Tibial artery (tissue), 4 donors: Measurements from ENCODE around the gene FMO2.

ENCODE experiments used
- DNase-seq, 2 donors: peaks; one replicate each; pipeline ENCODE4 v3.0.0-alpha.2; 2019
- H3K27ac ChIP-seq, 2 donors: fragments of 200-600 bp; sonication (generic) in 1 of 2; 1 replicate in 1 of 2; 2 replicates in 1 of 2; pipeline ENCODE4 v1.5.1; 2018 to 2019; ENCODE audit warnings: mild to moderate bottlenecking in 1 of 2
- H3K27me3 ChIP-seq, 2 donors: fragments of 200-600 bp; sonication (generic) in 1 of 2; one replicate each; pipeline versions ENCODE4 v1.5.1 to v1.6.0; 2016 to 2019
- H3K36me3 ChIP-seq, 3 donors: fragments of 200-600 bp; sonication (generic) in 2 of 3; one replicate each; pipeline ENCODE4 v1.5.1; 2016 to 2019; ENCODE audit warnings: mild to moderate bottlenecking in 2 of 3
- H3K4me1 ChIP-seq, 4 donors: fragments of 200-600 bp; sonication (generic) in 2 of 4; 1 replicate in 3 of 4; 2 replicates in 1 of 4; pipeline ENCODE4 v1.5.1; 2016 to 2019
- H3K4me3 ChIP-seq, 2 donors: fragments of 200-600 bp; sonication (generic) in 1 of 2; 1 replicate in 1 of 2; 2 replicates in 1 of 2; pipeline ENCODE4 v1.5.1; 2018 to 2019; ENCODE audit warnings: mild to moderate bottlenecking in 2 of 2
- H3K9me3 ChIP-seq, 3 donors: fragments of 200-600 bp; sonication (generic) in 1 of 3; one replicate each; pipeline ENCODE4 v1.5.1; 2016 to 2019
- intact Hi-C: fragments of 100-400 bp; cut with DNase I; formaldehyde crosslinking; loops from one replicate; pipeline ENCODE4 v1.15.0; 2023; ENCODE audit warnings: low total_unique reads
- TF ChIP-seq, protein P1 (sequence below), 2 experiments: fragments of 200-600 bp in 1 of 2; fragments of 450-650 bp in 1 of 2; IDR thresholded peaks; one replicate each; pipeline ENCODE4 v1.5.1; 2017 to 2019; ENCODE audit warnings: antibody characterized with exemption in 2 of 2, mild to moderate bottlenecking in 1 of 2, moderate library complexity in 1 of 2

The FMO2 gene

DNA sequence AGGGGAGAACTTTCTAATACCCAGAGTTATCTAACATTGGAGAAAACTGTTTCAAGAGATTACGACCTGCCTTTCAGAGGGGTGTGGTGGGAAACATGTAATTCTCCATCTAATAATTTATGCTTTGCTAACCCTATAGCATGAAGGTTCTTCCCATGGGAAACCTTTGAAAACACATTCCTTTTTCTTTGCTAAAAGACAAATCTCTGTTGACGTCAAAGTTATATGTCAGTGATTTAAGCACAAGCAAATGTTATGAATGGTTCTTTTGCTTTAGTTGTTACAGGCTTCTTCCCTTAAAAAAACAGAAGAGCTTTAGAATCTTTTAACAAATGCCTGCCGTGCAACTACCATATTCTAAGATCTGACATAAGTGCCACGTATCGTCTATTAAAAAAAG is 19.2 kb downstream of the FMO2 start:
- peaks cover 44 to 65% (median 57%) of the 10 kb centered on the region in 3 donors for H3K36me3 ChIP-seq
- H3K9me3 ChIP-seq: no peaks in the 10 kb centered on the region
- H3K27me3 ChIP-seq: no peaks in the 10 kb centered on the region
- TF ChIP-seq, protein P1, sequence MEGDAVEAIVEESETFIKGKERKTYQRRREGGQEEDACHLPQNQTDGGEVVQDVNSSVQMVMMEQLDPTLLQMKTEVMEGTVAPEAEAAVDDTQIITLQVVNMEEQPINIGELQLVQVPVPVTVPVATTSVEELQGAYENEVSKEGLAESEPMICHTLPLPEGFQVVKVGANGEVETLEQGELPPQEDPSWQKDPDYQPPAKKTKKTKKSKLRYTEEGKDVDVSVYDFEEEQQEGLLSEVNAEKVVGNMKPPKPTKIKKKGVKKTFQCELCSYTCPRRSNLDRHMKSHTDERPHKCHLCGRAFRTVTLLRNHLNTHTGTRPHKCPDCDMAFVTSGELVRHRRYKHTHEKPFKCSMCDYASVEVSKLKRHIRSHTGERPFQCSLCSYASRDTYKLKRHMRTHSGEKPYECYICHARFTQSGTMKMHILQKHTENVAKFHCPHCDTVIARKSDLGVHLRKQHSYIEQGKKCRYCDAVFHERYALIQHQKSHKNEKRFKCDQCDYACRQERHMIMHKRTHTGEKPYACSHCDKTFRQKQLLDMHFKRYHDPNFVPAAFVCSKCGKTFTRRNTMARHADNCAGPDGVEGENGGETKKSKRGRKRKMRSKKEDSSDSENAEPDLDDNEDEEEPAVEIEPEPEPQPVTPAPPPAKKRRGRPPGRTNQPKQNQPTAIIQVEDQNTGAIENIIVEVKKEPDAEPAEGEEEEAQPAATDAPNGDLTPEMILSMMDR (IDR thresholded peaks at IDR 0.05): no peak
- no peak for DNase-seq
- intact Hi-C loops: loop anchor here (2.0 kb wide), 1 partner anchor 43 kb away; no protein-coding TSS in a partner anchor
- no peak overlapping the region for H3K27ac ChIP-seq
- H3K4me1 ChIP-seq: peaks cover 0 to 6% (median 0%) of the 10 kb centered on the region in 4 donors
- H3K4me3 ChIP-seq: no peak overlapping the region

DNA sequence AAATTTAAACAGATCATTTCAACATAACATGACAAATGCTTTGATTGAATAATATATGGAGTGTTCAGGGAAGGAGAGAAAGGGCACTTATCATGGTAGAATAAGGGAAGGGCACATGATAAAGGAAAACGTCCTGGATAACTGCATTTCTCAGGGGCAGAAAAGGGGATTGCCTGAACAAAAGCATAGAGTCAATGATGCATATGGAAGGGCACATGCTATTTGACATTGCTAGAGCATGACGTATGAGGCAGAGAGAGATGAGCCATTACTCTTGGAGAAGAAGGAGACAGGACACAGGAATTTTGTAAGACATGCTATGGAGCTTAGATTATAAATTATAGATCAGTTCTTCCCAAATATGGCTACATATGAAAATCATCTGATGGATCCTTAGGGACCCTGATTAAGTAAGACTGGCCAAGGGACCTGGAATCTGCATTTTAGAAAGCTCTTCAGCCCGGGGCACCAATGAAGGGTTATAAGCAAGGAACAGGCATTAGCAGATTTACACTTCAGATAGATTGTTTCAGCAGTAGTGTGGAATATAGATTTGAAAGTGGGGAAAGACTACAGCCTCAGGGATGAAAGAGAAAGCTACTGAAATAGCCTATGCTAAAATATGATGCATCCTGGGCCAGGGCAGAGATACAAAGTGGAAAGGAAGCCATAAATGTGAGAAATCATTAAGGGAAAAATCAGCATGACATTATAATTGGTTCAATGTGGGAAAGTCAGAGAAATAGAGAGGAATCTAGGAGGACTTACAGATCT is 21.3 kb downstream of the FMO2 start:
- Histone ChIP-seq H3K9me3 (no peaks in the 10 kb centered on the region), H3K27me3 (no peaks in the 10 kb centered on the region), H3K36me3 (peaks cover 31 to 44% (median 37%) of the 10 kb centered on the region in 3 donors), H3K4me3 (no peak overlapping the region), H3K27ac (no peak overlapping the region), H3K4me1 (peaks cover 0 to 10% (median 4%) of the 10 kb centered on the region in 4 donors)
- TF ChIP-seq, protein P1 (IDR thresholded peaks at IDR 0.05): no peak
- intact Hi-C loops: no loop called here
- no peak for DNase-seq

DNA sequence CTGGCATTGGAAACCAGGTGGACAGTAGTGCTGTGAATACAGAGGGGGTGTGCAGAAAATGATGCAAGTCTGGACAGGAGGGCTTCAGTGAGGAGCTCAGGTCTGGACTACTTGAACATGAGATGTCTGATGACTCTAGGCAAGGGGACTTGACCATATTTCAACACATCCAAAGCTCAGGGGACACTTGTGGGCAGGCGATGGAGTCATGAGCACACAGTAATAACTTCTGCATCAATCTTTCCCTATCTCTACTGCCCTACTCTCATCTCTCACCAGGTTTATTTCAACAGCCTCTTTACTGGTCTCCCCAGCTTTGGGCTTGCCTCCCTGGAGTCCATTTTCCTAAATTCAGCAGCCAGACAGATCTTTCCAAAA is 21.9 kb downstream of the FMO2 start:
- Histone ChIP-seq H3K27ac (no peak overlapping the region), H3K4me1 (peaks cover 0 to 10% (median 4%) of the 10 kb centered on the region in 4 donors), H3K27me3 (no peaks in the 10 kb centered on the region), H3K4me3 (no peak overlapping the region), H3K36me3 (peaks cover 26 to 38% (median 32%) of the 10 kb centered on the region in 3 donors), H3K9me3 (no peaks in the 10 kb centered on the region)
- DNase-seq: peak; percentile 76 to 79
- intact Hi-C loops: no loop called here
- TF ChIP-seq, protein P1 (IDR thresholded peaks at IDR 0.05): no peak

DNA sequence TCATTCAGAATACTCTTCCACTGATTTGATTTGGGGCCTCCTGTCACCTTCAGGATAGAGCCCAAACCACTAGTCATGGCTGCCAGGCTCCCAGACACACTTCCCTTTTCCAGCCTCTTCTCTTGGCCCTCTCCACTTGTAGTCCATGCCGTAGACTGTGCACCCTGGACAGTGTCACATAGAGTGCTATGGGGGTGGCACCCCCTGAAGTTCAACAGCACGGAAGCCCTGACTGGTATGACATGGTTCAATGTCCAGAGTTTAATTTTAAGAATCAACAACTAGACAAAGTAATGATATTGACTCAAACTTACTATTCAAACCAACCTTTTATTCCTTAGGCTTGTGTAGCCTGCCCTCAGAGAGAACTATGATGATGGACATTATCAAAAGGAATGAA is 22.3 kb downstream of the FMO2 start:
- Histone ChIP-seq H3K36me3 (peaks cover 26 to 35% (median 31%) of the 10 kb centered on the region in 3 donors), H3K27me3 (no peaks in the 10 kb centered on the region)

DNA sequence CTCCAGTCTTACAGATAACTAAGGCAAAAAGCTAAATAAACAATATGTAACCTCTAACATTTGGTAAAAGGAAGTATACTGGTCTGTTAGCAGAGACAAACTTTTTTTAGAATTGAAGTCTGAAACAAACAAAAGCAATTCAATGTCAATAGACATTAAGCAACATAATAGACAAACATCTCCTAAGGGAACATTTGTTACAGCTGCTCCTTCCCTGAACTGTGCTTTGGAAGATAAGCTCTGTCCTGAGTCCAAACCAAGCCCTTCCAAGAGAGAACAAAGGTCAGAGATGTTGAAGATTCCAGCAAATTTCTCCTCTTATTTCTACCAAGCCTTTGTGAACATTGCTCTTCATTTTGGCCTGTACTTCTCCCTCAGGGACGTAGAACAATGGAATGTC is 25.3 kb downstream of the FMO2 start:
- Histone ChIP-seq H3K4me3 (no peak overlapping the region), H3K27ac (peak overlapping the region in 1 of 2 donors; percentile 16), H3K4me1 (peaks cover 0 to 17% (median 4%) of the 10 kb centered on the region in 4 donors), H3K9me3 (no peaks in the 10 kb centered on the region), H3K36me3 (peaks cover 15 to 18% (median 15%) of the 10 kb centered on the region in 3 donors), H3K27me3 (no peaks in the 10 kb centered on the region)
- no peak for DNase-seq
- intact Hi-C loops: loop anchor here (10.0 kb wide), 1 partner anchor 66 kb away; no protein-coding TSS in a partner anchor
- TF ChIP-seq, protein P1 (IDR thresholded peaks at IDR 0.05): no peak

More for the DNA sequence above, 22.3 kb downstream of the FMO2 start:
- intact Hi-C loops: no loop called here
- no peaks in the 10 kb centered on the region for H3K9me3 ChIP-seq
- H3K4me3 ChIP-seq: no peak overlapping the region
- no peak overlapping the region for H3K27ac ChIP-seq
- H3K4me1 ChIP-seq: peaks cover 0 to 10% (median 4%) of the 10 kb centered on the region in 4 donors
- no peak for DNase-seq
- TF ChIP-seq, protein P1 (IDR thresholded peaks at IDR 0.05): no peak
